Ishikawa (cell line): ENCODE results near the gene SLC15A4.

ENCODE experiments used
- CEBPB ChIP-seq: IDR thresholded peaks from 2 replicates; pipeline ENCODE4 v1.6.1; 2012
- CREB1 ChIP-seq: IDR thresholded peaks from 2 replicates; pipeline ENCODE4 v1.6.1; 2012; ENCODE audit warnings: low read depth
- EP300 ChIP-seq: IDR thresholded peaks from 2 replicates; pipeline ENCODE4 v1.6.1; 2012; ENCODE audit warnings: borderline replicate concordance
- FOXM1 ChIP-seq: IDR thresholded peaks from 2 replicates; pipeline ENCODE4 v1.6.1; 2012; ENCODE audit warnings: low read depth, borderline replicate concordance
- MAX ChIP-seq: IDR thresholded peaks from 2 replicates; pipeline ENCODE4 v1.6.1; 2012
- RAD21 ChIP-seq: IDR thresholded peaks from 2 replicates; pipeline ENCODE4 v1.6.1; 2012; ENCODE audit warnings: low read depth
- REST ChIP-seq: IDR thresholded peaks from 2 replicates; pipeline ENCODE4 v1.6.1; 2012; ENCODE audit warnings: low read depth, mild to moderate bottlenecking
- TAF1 ChIP-seq: IDR thresholded peaks from 2 replicates; pipeline ENCODE4 v1.6.1; 2012; ENCODE audit warnings: low read depth, mild to moderate bottlenecking
- TCF12 ChIP-seq: IDR thresholded peaks from 2 replicates; pipeline ENCODE4 v1.6.1; 2012; ENCODE audit warnings: low read depth
- USF1 ChIP-seq: IDR thresholded peaks from 2 replicates; pipeline ENCODE4 v1.6.1; 2012
- YY1 ChIP-seq: IDR thresholded peaks from 2 replicates; pipeline ENCODE4 v1.6.1; 2012; ENCODE audit warnings: low read depth
- ZBTB7A ChIP-seq: IDR thresholded peaks from 2 replicates; pipeline ENCODE4 v1.6.1; 2012; ENCODE audit warnings: low read depth

GRCh38 chr12:128861226-128862016 is 37.7 kb upstream of the SLC15A4 start:
- TF ChIP-seq RAD21 (no peak), TCF12 (no peak), USF1 (no peak), EP300 (no peak), MAX (no peak), YY1 (no peak), CREB1 (no peak), ZBTB7A (no peak), FOXM1 (no peak), CEBPB (no peak), TAF1 (no peak), REST (no peak)
